HG03565 (cell line): ENCODE results near the gene IRAK4.
A peak's percentile ranks its signal among the peaks of the same experiment; 100 is the strongest.
"Not testable (repeated sequence)": the region's sequence is repeated elsewhere in the genome, so short reads cannot be mapped to it uniquely, and the experiment has no call there.

Experiments used
- ATAC-seq: cut with Tn5 transposase; IDR thresholded peaks from one replicate; pipeline ENCODE4 v1.9.1; 2021; ENCODE audit warnings: mild to moderate bottlenecking, moderate library complexity; ENCODE audit not compliant: unreplicated experiment

IRAK4 gene

DNA sequence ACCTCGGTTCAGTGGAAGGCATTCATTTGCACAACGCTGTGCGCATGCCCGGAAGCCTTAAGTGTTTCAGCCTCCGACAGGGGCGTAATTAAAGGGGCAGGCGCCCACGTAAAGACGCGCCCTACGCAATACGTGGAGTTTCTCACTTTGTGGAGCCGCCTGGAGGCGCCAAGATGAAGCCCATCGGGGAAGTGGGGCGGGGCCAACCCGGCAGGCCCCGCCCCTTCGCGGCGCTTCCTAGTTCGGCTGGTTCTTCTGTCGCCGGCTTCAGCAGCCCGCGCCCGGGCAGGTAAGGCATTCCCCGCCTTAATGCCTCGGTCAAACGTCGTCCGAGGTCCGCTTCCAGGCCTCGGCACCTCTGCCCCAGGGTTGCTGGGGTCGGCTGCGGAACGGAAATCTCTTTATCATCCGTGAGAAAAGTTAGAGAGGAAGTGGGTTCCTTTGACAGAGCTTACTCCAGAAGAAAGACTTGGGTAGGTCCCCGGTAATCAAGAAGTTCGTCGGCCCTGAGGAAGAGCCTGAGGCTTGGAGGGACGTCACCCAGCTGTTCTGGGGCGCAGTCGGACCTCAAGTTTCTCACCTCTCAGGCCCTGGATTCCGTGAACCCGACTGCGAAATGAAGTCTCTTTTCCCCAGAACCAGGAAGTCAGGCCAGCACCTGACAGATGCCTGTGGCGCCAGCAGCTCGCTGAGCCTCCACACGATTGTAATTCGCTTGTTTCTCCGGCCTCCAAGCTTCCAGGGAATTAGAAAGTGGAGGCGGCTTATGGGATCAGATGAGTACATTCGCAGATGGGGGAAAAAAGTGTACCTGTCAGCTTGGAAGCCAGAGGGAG is at the start of gene IRAK4, which contains the start of gene PUS7L:
IRAK4 (plus strand) TSS at position 224 of the 836 bp plus-strand sequence. CDS start 9,161 bp downstream, outside the sequence.
PUS7L (minus strand) TSS at position 63 of the 836 bp plus-strand sequence. CDS start 3,545 bp downstream, outside the sequence.
- peak; percentile 98 for ATAC-seq

DNA sequence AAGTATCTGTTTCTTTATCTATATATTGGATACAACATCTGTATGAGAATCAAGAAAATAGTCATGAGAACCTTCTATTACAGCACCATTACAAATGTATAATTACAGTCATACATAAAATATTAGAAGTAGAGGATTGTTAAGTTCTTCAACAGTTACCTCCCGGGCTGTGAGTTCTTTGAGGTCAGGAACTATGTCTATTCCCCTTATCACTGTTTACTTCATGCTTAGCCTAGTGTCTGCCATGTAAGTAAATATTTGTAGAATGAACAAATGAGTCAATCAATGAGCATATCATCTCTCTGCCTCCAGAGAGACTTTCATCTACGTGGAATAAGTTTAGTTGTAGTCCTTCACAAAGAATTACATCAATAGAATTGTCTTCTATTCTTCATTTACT is 47.4 kb upstream of the IRAK4 start:
- ATAC-seq, result no peak

DNA sequence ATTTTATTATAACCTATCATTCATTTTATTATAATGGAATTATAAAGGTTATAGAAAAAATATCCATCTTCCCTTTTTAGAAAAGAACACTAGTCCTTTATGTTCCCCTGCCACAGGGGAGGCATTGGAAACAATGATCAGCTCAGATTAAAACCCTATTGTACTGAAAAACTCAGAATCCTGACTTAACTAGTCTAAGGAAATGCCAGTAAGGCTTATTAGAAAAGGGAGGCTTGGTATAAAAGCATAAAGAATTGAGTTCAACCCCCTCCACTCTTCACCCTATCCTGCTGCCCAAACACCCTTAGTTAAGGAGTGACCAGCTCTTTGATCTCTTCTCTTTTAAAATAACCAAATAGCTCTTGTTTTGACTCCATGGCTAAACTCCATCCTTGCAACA is 36.1 kb upstream of the IRAK4 start:
- ATAC-seq, result no peak

DNA sequence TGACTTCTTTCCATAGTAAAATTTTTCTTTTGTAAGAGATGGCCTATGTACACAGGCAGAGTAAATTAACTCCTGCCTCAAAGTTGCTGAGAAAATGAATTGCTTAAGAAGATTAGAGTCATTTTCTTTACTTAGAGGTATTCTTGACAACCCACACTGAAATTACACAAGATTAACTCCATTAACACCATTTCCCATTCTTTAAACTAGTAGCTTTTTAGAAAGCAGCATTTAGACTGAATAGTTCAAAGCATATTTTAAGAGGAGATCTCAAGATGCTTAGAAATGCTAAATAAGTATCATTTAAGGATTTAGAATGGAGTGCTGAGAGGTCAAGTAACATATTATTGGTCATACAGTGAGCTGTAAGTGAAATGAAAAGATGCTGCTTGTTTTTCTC is 35.6 kb upstream of the IRAK4 start:
- no peak for ATAC-seq

DNA sequence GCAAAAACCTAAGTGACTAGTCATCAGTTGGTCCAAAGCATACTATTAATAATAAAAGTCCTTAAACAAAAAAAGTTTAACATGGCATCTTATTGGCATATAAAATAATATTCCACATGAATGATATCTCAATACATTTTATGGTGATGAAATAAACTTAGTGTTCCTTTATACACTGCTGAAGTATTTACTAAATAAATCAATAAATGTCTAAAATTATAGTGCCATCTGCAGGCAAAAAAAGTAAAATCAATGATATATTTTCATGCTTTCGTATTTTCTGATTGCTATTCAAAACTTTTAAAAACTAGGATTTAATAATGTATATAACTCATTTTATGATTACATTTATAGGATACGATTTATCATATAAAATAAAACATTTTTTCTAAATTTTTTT is 30.6 kb upstream of the IRAK4 start:
- no peak for ATAC-seq

DNA sequence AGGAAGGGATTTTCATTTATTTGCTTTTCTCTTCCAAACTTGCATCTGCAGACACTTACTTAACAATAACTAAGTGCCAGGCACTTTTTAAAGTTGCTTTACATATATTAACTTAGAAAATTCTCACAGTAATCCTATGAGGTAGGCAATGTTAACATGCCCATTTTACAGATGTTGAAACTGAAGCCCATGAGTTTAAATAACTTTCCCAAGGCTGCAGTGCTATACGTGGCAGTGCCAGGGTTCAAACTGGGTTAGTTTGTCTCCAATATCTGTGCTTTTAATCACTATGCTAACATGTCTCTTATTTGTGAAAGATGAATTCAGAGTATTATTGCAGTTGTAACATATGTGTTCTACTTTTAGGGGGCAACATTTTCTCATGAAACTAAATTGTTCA is 30.1 kb upstream of the IRAK4 start:
- no peak for ATAC-seq

DNA sequence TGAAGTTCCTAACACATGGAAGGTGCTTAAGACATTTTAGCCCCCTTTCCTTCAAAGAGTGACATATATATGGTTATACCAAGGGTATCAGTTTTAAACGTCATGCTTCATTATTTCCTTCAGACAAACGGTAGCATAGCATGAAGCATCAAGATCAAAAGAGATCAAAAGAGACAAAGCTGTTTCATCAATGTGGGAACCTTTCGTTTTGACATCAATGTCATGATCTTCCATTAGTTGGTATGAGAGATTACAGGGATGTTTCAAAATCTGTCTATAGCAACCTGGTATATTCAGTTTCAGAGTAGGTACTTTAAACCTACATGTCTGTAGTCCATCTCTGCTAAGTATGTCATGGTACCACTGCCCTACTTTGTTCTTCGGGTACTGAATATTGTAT is 28.5 kb upstream of the IRAK4 start:
- ATAC-seq, result no peak

DNA sequence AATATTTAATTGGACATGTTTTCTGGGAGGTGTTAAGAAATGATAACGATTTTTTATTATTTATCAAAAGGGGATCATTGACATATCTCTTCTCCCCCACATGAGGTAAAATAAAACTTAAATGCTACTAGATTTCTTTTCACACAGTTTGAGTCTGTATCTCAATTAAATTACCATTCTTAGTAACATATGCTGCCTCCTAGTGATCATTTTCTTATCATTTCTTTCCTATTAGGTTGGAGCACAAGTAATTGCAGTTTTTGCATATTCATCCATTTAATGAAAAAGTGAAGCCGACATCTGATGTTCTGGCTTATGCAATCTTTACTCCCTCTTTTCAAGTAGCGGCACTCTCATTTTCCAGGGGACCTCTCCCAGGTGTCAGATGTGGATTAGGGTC is 25.1 kb upstream of the IRAK4 start:
- no peak for ATAC-seq

DNA sequence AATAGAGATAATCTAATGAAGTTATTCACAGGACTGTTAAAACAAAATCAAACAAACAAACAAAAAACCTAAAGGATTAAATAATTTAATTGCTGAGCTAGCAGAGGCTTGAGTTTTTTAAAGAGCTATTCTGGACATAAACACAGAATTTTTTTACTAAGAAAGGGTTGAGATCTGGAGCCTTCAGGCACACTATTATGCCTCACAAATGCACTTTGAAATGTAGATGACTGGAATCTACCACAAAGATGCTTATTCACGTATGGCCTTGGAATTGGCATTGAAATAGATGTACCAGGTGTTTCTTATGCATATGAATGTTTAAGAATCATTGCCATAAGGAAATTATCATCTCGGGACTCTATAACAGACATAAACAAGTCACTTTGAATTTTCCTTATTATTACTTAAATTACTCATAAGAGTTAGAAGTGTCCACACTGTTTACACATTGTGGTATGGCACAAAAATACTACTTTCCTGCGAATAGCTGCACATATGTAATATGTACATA is 21.8 kb upstream of the IRAK4 start:
- ATAC-seq, result no peak

DNA sequence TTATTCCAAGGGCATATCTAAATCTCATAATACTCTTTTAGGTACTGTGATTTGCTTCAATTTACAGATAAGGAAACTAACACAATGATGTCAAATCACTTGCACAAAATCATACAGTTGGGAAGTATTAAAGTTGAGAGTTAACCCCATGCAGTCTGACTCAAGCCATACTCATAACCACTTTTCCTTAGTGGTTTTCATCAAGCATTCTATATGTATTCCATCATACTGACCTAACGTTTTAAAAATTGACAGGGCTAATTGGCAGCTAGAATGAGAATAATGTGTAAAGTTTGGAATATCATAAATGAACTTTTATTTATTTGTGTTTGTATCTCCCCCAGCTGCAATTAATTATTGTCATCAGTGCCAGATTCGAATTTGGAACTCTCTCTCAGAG is 21.1 kb upstream of the IRAK4 start:
- ATAC-seq, result no peak

DNA sequence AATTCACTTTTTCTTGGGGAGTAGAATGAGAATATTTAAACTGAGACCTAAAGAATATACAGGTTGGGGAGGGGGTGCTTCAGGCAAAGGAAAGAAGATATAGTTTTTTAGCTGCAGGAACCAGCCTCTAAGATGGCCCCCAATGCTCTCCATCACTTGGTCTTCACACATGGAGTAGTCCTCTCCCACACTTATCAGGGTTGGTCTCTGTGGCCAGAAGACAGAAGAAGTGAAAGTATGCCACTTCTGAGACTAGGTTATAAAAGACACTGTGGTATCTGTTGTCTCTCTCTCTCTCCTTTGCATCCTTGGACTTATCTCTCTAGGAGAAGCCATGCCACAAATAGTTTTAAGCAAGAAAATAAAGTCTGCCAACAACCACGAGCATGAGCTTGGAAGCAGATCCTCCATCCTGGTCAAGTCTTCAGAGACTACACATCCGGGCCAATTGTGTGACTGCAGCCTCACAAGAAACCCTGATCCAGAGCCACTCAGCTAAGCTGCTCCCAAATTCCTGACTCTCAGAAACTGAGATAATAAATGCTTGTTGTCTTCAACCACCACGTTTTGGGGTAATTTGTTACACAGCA is 18.1 kb upstream of the IRAK4 start:
- peak; percentile 65 for ATAC-seq

DNA sequence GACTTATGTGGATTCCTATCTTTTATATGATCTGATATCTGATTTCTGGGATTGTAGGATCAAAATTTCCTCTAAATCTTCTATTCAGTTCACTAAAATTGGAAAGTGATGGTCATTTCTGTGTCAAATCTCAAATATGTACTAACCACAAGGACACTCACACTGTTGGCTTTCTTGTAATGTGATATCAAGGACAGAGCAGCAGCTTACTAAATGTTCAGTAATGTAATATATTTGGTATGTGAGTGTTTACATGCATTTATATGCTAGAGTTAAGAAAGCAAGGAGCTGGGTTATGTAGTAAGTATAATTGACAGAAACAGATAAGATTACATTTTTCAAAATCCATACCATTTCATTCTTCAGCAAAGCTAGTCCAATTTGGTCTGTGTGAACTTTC is 16.6 kb upstream of the IRAK4 start:
- no peak for ATAC-seq

DNA sequence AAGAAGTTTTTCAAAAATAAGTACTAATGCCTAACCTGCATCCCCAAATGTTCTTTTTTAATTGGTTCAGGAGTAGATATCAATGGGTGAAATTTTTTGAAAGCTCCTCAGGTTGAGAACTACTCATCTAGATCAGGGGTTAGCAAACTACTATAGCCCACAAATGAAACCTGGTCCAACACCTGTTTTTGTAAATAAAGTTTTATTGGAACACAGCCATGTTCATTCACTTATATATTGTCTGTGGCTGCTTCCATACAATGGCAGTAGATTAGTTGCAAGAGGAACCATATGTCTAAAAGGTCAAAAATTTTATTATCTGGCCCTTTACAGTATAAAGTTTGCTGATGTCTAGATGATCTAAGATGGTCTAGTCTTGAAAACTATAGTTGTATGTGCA is 13.9 kb upstream of the IRAK4 start:
- ATAC-seq, result no peak

DNA sequence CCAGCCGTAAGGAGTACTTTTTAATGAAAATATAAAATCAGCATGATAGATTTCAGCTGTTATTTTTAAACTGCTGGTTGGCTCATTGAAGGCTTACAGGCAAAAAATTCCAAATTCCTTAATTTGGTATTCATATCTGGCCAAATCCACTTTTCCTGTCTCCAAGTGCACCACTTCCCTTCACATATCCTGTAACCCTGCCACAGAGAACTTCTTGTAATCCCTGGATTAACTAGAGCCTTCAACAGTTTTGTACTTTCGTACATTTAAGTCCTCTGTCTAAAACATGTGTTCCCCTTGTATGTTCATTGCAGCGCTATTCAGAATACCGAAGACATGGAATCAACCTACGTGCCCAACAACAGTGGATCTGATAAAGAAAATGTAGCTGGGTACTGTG is 9.7 kb upstream of the IRAK4 start:
- ATAC-seq, result no peak

DNA sequence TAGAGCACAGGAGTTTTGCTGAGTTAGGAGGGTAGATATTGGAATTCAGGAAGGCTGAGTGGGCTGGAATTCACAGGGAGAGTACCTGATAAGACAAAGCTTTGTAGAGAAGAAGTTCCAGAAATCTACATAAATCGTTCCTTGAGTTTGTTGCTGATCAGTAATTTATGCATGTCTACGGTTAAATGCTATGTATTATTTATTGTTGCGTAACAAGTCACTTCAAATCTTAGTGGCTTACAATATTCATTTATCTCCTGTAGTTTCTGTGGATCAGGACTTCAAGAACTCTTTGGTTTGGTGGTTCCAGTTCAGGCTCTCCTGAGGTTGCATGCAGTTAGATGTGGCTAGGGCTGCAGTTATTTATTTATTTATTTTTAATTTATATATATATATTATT is 7.9 kb upstream of the IRAK4 start:
- ATAC-seq, result no peak

DNA sequence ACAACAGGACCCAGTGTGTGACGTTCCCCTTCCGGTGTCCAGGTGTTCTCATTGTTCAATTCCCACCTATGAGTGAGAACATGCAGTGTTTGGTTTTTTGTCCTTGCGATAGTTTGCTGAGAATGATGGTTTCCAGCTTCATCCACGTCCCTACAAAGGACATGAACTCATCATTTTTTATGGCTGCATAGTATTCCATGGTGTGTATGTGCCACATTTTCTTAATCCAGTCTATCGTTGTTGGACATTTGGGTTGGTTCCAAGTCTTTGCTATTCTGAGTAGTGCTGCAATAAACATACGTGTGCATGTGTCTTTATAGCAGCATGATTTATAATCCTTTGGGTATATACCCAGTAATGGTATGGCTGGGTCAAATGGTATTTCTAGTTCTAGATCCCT is 7.4 kb upstream of the IRAK4 start:
- not testable (repeated sequence) for ATAC-seq

DNA sequence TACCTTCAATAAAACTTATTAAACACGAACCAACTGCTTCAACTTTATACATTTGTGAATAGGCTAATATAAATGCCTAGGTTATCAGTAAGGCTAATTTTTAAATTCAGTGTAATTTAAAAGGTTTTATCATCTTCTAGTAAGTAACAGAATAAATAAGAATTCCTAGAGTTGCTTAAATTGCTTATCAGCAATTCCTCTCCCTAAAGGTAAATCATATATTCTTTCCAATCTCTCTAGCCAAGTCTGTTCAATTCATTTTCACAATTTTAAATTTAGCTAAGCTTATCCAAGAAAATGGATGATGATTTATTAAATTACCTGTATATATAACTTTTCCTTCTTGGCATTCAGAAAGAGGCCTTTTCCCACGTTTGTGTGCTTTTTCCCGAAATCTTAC is 4.7 kb upstream of the IRAK4 start:
- no peak for ATAC-seq

DNA sequence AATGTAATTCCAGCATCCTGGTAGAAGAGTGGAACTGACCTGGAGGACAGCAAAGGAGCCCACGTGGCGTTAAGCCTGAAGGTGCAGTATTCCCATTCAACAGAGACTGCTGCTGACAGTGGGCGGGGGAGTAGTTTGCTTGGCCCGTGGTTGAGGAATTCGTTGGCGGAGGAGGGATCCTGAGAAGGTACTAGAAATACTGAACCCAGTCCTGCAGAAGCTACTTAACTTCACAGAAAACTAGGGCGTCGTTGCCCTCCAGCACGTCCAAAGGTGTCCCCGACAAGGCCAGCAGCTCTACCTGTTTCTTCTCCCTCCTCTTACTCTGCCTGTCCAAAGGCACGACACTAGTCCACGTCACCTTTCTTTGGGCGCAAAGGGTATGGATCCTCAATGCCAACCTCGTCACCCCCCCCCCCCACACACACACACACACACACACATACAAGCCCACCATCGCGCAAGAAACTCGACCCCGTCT is 464 bp upstream of the IRAK4 start:
- no peak for ATAC-seq

DNA sequence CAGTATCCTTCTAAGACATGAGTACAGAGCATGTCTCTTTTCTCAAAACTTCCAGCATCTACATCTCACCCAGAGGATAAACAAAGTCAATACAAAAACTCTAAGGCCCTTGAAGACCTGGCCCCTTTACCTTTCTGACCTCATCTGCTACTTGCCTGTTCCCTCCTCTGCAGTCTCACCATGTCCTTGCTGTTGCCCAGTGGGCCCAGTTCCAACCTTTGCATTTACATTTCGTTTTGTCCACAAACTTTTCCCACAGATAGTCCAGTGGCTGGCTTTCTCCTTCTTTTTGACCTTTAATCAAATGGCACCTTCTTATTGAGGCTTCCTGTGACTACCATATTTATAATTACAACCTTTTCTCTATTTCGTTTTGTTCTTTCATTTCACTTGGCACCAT is 1.6 kb downstream of the IRAK4 start:
- ATAC-seq, result no peak

DNA sequence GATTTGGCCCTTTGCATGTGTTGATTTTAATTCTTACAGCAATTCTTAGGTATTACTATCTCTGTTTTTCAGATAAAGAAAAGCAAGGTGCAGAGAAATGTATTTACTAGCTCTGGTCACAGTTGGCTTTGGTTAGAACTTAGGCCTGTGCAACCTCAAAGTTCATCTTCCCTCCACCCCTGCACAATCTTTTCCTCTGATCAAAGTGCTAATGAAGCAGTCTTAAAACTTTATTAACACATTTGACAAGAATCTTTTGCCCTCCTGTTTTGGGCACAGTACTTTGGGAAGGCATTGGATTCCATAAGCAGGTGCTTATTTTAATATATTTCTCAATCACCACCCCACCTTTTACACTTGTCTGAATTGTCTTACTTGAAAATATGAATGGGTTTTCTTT is 2.7 kb downstream of the IRAK4 start:
- no peak for ATAC-seq

DNA sequence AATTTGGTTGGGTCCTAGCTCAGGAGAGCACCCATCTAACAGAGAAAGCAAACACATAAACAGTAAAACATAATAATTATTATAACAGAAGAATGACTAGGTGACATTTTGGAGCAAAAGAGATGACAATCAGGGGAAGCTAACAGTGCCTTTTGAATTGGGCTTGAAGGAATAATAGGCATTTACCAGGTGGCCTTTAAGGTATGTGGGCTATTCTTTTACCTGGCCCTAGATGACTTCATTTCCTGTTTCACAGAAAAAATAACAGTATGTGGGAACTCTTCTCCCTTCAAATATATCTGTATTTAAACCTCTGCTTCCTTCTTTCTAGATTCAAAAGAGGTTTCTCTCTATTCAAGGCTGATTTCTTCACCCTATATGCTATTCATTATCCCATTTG is 3.8 kb downstream of the IRAK4 start:
- ATAC-seq, result no peak

DNA sequence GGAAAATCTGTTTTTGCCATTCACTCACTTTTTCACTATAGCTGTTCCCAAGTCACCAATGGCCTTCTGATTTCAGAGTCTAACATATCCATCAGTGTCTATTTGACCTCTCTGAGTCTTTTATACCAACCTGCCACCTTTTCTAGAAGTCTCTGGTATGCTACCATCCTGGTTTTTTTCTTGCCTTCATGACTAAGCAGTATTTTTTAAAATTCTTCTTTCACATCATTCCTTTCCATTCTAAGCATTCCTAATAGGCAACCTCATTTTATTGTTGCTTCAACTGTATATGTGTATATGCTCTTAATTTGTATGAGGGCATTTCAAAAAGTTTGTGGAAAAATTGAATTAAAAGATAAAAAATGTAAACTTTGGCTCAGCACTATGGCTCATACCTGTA is 5.0 kb downstream of the IRAK4 start:
- ATAC-seq, result no peak
